Duodenal mucosa (tissue), 2 donors: ENCODE data around the gene CORT.
"Not testable (repeated sequence)": the region's sequence is repeated elsewhere in the genome, so short reads cannot be mapped to it uniquely, and the experiment has no call there.

Source experiments
- H3K27ac ChIP-seq: one replicate; pipeline ENCODE4 v1.7.0; 2013; ENCODE audit warnings: low read depth, low read length
- H3K27me3 ChIP-seq, 2 donors: one replicate each; pipeline ENCODE4 v1.7.0; 2013; ENCODE audit warnings: low read length in 2 of 2, control low read depth in 1 of 2; ENCODE audit not compliant: insufficient read depth in 2 of 2, control insufficient read depth in 1 of 2
- H3K36me3 ChIP-seq, 2 donors: one replicate each; pipeline ENCODE4 v1.7.0; 2013; ENCODE audit warnings: low read length in 2 of 2, control low read depth in 1 of 2; ENCODE audit not compliant: insufficient read depth in 2 of 2, control insufficient read depth in 1 of 2
- H3K4me1 ChIP-seq, 2 donors: one replicate each; pipeline ENCODE4 v1.7.0; 2013; ENCODE audit warnings: low read length in 2 of 2, control low read depth in 1 of 2; ENCODE audit not compliant: insufficient read depth in 2 of 2, control insufficient read depth in 1 of 2
- H3K4me3 ChIP-seq, 2 donors: one replicate each; pipeline ENCODE4 v1.7.0; 2013; ENCODE audit warnings: low read length in 2 of 2, low read depth in 1 of 2
- H3K9ac ChIP-seq, 2 donors: one replicate each; pipeline ENCODE4 v1.7.0; 2013; ENCODE audit warnings: low read length in 2 of 2, low read depth in 1 of 2
- H3K9me3 ChIP-seq, 2 donors: one replicate each; pipeline ENCODE4 v1.7.0; 2013; ENCODE audit warnings: low read length in 2 of 2, control low read depth in 1 of 2; ENCODE audit not compliant: control insufficient read depth in 1 of 2

Gene CORT

DNA sequence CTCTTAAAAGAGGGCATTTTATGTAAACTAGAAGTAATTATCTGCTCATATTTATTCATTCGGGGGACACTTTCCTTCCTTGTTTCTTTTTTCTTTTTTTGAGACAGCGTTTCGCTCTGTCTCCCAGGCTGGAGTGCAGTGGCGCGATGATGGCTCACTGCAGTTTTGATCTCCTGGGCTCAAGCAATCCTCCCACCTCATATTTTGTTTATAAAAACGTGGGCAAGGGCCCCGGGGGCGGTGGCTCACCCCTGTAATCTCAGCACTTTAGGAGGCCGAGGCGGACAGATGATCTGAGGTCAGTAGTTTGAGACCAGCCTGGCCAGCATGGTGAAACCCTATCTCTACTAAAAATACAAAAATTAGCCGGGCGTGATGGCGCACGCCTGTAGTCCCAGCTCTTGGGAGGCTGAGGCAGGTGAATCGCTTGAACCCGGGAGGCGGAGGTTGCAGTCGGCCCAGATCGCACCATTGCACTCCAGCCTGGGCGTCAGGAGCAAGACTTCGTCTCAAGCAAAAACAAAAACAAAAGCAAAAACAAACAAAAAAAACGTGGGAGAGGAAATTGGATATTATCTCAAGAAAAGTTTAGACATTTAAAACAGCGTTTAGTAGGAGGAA, 23.4 kb downstream of the CORT start:
- no peak overlapping the region for H3K27ac ChIP-seq
- no peak overlapping the region for H3K9ac ChIP-seq
- H3K4me1 ChIP-seq = peaks cover 19 to 22% of the 10 kb centered on the region in 2 donors
- peaks cover 7 to 12% of the 10 kb centered on the region in 2 donors for H3K36me3 ChIP-seq
- H3K4me3 ChIP-seq = peak overlapping the region in 1 of 2 donors; percentile 86
- H3K9me3 ChIP-seq = no peaks in the 10 kb centered on the region
- no peaks in the 10 kb centered on the region for H3K27me3 ChIP-seq

DNA sequence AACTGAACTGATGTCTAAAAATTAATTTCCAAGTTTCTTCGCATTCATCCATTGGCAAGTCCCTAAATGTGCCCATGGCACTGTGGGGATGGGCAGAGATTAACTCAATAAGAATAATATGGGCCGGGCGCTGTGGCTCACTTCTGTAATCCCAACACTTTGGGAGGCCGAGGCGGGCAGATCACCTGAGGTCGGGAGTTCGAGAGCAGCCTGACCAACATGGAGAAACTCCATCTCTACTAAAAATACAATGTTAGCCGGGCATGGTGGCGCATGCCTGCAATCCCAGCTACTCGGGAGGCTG, 24.4 kb downstream of the CORT start:
- not testable (repeated sequence) for H3K36me3 ChIP-seq, H3K27ac ChIP-seq, H3K27me3 ChIP-seq, H3K9me3 ChIP-seq, H3K9ac ChIP-seq
- Histone ChIP-seq H3K4me1 (peaks cover 19 to 22% of the 10 kb centered on the region in 2 donors), H3K4me3 (peak overlapping the region; percentile 91 to 95)

DNA sequence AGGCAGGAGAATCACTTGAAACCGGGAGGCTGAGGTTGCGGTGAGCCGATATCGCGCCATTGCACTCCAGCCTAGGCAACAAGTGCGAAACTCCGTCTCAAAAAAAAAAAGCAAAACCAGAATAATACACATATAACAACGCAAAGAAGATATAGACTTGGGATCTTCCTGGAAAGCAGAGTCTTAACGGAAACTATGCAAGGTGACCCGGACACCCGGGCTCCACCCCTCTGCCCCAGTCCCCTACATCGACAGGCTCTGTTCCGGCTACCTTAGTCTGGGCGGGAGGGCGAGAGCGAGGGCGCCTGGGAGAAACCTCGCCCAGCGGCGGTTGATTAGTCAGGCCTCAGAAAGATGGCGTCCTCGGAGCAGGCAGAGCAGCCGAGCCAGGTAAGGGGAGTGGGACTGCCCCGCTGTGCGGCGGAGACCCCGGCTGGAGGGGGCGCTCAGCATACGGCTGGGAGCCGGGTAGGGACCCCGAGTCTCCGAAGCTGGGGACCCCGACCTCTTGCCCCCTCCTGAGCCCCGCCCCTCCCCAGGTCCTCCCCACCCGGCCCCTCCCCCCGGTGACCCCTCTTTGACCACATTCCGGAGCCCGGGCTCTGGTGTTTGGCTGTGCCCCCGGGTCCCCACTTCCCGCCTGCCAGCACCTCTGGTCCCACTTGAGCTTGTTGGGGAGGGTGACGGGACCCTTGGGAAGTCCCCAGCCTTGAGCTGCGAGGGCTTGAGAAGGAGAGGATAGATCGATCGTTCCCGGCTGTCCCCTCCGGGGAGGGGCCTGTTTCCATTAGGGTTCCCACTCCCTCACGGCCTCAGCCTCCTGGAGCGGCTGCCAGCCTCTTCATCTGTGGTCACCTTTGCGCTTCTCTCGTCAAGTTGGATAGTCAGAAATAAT, 25.0 kb downstream of the CORT start, which contains the start of gene PEX14:
PEX14 (plus strand) TSS at position 338 of the 895 bp plus-strand sequence; CDS start at position 355, 17 bp downstream.
- peak within 1 kb of the TSS; percentile 91 to 95 for H3K4me3 ChIP-seq
- H3K27ac ChIP-seq = peak within 1 kb of the TSS; percentile 58
- peak within 1 kb of the TSS; percentile 72 to 92 for H3K9ac ChIP-seq
- no peaks in the 10 kb centered on the region for H3K27me3 ChIP-seq
- peaks cover 19 to 22% of the 10 kb centered on the region in 2 donors for H3K4me1 ChIP-seq
- H3K9me3 ChIP-seq = no peaks in the 10 kb centered on the region
- peaks cover 0 to 6% of the 10 kb centered on the region in 2 donors for H3K36me3 ChIP-seq

DNA sequence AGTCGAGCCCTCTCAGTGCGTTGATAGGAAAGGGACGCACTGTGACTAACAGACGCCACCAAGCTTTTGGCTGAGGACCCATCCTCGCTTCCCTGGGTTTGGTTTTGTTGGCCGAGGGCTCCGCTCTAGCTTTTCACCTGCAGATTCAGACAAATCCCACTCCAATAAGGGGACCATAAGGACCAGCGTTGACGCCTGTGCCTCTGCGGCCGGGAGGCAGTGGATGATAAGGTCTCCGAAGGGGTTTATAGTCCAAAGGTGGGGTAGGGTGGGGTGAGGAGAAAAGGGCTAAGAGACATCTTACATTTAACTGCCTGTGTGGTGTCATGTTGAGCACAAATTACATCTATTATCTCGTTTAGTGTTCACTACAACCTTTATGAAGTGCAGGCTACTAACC, 25.7 kb downstream of the CORT start:
- peaks cover 19 to 22% of the 10 kb centered on the region in 2 donors for H3K4me1 ChIP-seq
- no peaks in the 10 kb centered on the region for H3K9me3 ChIP-seq
- peaks cover 0 to 6% of the 10 kb centered on the region in 2 donors for H3K36me3 ChIP-seq
- peak overlapping the region; percentile 72 to 92 for H3K9ac ChIP-seq
- no peaks in the 10 kb centered on the region for H3K27me3 ChIP-seq
- peak overlapping the region; percentile 58 for H3K27ac ChIP-seq
- peak overlapping the region; percentile 91 to 95 for H3K4me3 ChIP-seq

DNA sequence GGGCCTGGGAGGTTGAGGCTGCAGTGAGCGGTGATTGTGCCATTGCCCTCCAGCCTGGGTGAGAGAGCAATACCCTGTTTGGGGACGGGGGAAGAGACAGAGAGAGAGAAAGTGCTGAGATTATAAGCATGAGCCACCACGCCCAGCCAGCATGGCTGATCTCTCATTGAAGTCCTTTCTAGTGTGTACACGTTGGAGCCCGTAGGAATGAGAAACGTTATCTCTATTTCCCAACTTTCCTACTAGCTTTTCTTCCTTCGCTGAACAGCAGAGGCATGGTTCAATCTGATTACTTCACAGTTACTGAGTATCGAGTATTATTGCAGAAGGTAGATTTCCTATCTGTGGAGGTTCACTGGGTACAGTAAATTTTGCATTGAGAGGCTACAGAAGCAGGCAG, 29.5 kb downstream of the CORT start:
- H3K9me3 ChIP-seq = no peaks in the 10 kb centered on the region
- no peak overlapping the region for H3K4me3 ChIP-seq
- H3K4me1 ChIP-seq = peaks cover 10 to 11% of the 10 kb centered on the region in 2 donors
- H3K27me3 ChIP-seq = no peaks in the 10 kb centered on the region
- H3K36me3 ChIP-seq = peaks cover 0 to 6% of the 10 kb centered on the region in 2 donors
- no peak overlapping the region for H3K27ac ChIP-seq
- no peak overlapping the region for H3K9ac ChIP-seq

DNA sequence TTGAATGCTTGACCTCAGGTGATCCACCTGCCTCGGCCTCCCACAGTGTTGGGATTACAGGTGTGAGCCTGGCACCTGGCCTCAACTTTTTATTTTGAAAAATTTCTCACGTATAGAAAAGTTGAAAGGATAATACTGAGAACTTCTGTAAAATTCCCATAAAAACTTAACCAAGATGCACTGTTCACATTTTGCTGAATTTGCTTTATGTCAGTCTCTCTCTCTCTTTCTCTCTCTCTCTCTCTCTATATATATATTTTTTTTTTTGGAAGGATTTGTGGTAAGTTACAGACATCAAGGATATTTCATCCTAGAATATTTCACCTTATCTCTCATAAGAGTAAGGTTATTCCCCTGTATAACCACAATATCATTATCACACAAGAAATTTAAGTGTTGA, 30.8 kb downstream of the CORT start:
- Histone ChIP-seq H3K9ac (no peak overlapping the region), H3K27me3 (no peaks in the 10 kb centered on the region), H3K9me3 (no peaks in the 10 kb centered on the region), H3K27ac (no peak overlapping the region), H3K4me3 (no peak overlapping the region), H3K4me1 (peaks cover 7 to 8% of the 10 kb centered on the region in 2 donors), H3K36me3 (peaks cover 5 to 6% of the 10 kb centered on the region in 2 donors)

DNA sequence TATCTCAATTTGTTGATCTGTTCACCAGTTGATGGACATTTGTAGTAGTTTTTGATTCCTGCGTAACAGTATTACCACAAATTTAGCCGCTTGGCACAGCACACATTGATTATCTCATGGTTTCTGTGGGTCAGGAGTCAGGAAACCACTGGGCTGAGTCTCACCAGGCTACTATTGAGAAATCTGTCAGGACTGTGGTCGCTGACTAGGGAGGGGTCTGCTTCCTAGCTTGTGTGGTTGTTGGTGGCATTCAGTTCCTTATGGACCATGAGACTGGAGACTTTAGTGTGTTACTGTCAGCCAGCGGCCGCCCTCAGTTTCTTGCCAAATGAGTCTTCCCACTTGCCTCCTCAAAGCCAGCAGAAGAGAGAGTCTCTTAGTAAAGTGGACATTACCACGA, 34.7 kb downstream of the CORT start:
- H3K4me1 ChIP-seq = peaks cover 4 to 5% of the 10 kb centered on the region in 2 donors
- no peak overlapping the region for H3K27ac ChIP-seq
- H3K36me3 ChIP-seq = peaks cover 0 to 5% of the 10 kb centered on the region in 2 donors
- no peak overlapping the region for H3K9ac ChIP-seq
- no peaks in the 10 kb centered on the region for H3K9me3 ChIP-seq
- H3K27me3 ChIP-seq = no peaks in the 10 kb centered on the region
- H3K4me3 ChIP-seq = no peak overlapping the region

DNA sequence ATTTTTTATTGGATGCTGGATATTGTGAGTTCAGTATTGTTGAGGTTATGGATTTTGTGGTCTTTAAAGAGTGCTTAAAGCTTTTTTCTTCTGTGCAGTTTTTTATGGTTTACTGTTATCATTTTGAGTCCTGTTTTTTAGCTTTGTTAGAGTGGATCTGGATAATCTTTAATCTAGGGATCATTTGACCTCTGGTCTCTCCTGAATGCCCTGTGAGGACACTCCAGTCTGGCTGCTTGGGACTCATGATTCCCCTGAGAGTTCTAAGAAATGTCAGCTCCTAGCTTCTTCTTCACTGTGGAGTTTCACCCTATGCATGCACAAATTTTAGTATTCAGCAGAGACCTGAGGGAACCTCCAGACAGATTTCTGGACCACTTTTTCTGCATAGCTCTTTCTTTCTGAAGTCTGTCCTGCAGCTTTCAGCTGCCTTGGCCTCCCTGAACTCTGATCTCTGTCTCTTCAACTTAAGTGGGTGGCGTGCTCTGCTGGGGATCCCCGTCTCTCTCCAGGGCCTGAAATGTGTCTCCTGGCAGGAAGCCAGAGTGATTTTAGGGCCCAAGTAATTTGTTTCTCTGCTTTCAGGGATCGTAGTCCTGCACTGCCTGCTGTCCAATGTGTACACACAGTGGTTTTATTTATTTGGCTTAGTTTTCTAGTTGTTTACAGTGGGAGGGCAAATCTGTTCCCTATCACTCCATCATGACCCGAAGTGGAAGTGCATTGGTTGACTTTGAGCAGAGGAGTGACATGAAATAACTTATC, 39.6 kb downstream of the CORT start:
- Histone ChIP-seq H3K36me3 (peaks cover 0 to 5% of the 10 kb centered on the region in 2 donors), H3K9ac (no peak overlapping the region), H3K9me3 (no peaks in the 10 kb centered on the region), H3K4me1 (peaks cover 11 to 12% of the 10 kb centered on the region in 2 donors), H3K4me3 (no peak overlapping the region), H3K27me3 (no peaks in the 10 kb centered on the region), H3K27ac (no peak overlapping the region)

DNA sequence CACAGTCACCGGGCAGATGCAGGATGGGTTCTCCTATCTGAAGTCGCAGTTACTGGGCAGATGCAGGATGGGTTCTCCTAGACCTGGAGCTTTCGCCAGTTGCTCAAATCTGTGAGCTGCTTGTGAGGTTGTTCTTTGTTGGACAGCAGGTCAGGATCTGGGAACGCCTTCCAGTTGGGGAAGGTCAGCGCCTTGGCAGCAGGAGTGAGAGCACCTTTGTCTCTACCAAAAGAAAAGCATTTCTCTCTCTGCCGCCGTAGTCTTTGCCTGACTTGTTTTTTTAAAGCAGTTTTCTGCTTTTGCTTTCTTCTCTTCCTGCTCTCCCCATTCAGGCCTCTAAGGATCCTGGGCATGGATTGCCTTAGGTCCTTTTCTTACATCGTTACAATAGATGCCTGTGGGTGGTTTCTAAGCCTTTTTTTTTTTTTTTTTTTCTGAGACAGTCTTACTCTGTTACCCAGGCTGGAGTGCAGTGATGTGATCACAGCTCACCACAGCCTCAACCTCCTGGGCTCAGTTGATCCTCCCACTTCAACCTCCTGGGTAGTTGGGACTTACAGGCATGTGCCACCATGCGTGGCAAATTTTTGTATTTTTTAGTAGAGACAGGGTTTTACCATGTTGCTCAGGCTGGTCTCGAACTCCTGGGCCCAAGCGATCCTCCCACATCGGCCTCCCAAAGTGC, 40.6 kb downstream of the CORT start:
- Histone ChIP-seq H3K27ac (no peak overlapping the region), H3K9me3 (no peaks in the 10 kb centered on the region)

More for the DNA sequence above, 40.6 kb downstream of the CORT start:
- Histone ChIP-seq H3K4me1 (peaks cover 20 to 21% of the 10 kb centered on the region in 2 donors), H3K9ac (no peak overlapping the region), H3K36me3 (no peaks in the 10 kb centered on the region), H3K4me3 (no peak overlapping the region), H3K27me3 (no peaks in the 10 kb centered on the region)
